ENCODE measurements around the gene LOXL1. TPM values are rescaled to one million over a fixed set of nuclear protein-coding genes. Genes with fewer than 3 reads are reported as not detected.

Gene LOXL1
- total and polyA plus RNA-seq, 8 donors = 22.3 to 195 (median 140) TPM

- Histone ChIP-seq H3K27ac (no peak overlapping the region), H3K9me3 (no peaks in the 10 kb centered on the region), H3K36me3 (no peaks in the 10 kb centered on the region), H3K27me3 (no peaks in the 10 kb centered on the region), H3K4me3 (no peak overlapping the region), H3K4me1 (peaks cover 0 to 4% of the 10 kb centered on the region in 2 donors)
- intact Hi-C loops (cut with DNase I) = no loop called here
- TF ChIP-seq CTCF (IDR thresholded peaks at IDR 0.05) = no peak
- DNase-seq (no peak), ATAC-seq (no peak)
These were observed 20.9 kb upstream of the LOXL1 start for GRCh38 chr15:73905225-73905827.

GRCh38 chr15:73906346-73907034, 19.8 kb upstream of the LOXL1 start:
- H3K4me3 ChIP-seq = no peak overlapping the region
- peaks cover 0 to 8% of the 10 kb centered on the region in 2 donors for H3K27me3 ChIP-seq
- intact Hi-C loops (cut with DNase I) = no loop called here
- DNase-seq = no peak
- H3K27ac ChIP-seq = no peak overlapping the region
- peaks cover 0 to 4% of the 10 kb centered on the region in 2 donors for H3K4me1 ChIP-seq
- no peak for TF ChIP-seq CTCF (IDR thresholded peaks at IDR 0.05)
- no peaks in the 10 kb centered on the region for H3K36me3 ChIP-seq
- no peak for ATAC-seq
- no peaks in the 10 kb centered on the region for H3K9me3 ChIP-seq

GRCh38 chr15:73907035-73907408, 19.2 kb upstream of the LOXL1 start:
- intact Hi-C loops (cut with DNase I) = no loop called here
- ATAC-seq = no peak
- H3K27me3 ChIP-seq = peaks cover 0 to 8% of the 10 kb centered on the region in 2 donors
- no peak overlapping the region for H3K4me3 ChIP-seq
- no peak overlapping the region for H3K27ac ChIP-seq
- H3K4me1 ChIP-seq = peaks cover 0 to 4% of the 10 kb centered on the region in 2 donors
- TF ChIP-seq CTCF (IDR thresholded peaks at IDR 0.05) = no peak
- no peaks in the 10 kb centered on the region for H3K36me3 ChIP-seq
- no peak for DNase-seq
- no peaks in the 10 kb centered on the region for H3K9me3 ChIP-seq

GRCh38 chr15:73908030-73908821, 18.0 kb upstream of the LOXL1 start:
- H3K36me3 ChIP-seq = no peaks in the 10 kb centered on the region
- ATAC-seq (peak; percentile 99), DNase-seq (peak in 3 of 4 donors; percentile 80 to 94 (median 87))
- H3K4me1 ChIP-seq = peaks cover 0 to 4% of the 10 kb centered on the region in 2 donors
- peaks cover 0 to 8% of the 10 kb centered on the region in 2 donors for H3K27me3 ChIP-seq
- H3K4me3 ChIP-seq = no peak overlapping the region
- no peaks in the 10 kb centered on the region for H3K9me3 ChIP-seq
- H3K27ac ChIP-seq = no peak overlapping the region
- TF ChIP-seq CTCF (IDR thresholded peaks at IDR 0.05) = peak; percentile 92 to 93
- intact Hi-C loops (cut with DNase I) = no loop called here

- ATAC-seq = no peak
- H3K9me3 ChIP-seq = no peaks in the 10 kb centered on the region
- H3K27ac ChIP-seq = no peak overlapping the region
- H3K4me3 ChIP-seq = no peak overlapping the region
- TF ChIP-seq CTCF (IDR thresholded peaks at IDR 0.05) = no peak
- intact Hi-C loops (cut with DNase I) = no loop called here
- H3K4me1 ChIP-seq = peaks cover 0 to 4% of the 10 kb centered on the region in 2 donors
- no peak for DNase-seq
- peaks cover 0 to 8% of the 10 kb centered on the region in 2 donors for H3K27me3 ChIP-seq
- H3K36me3 ChIP-seq = no peaks in the 10 kb centered on the region
These were observed 17.5 kb upstream of the LOXL1 start for GRCh38 chr15:73908822-73909122.

Data from left lung (tissue), 10 donors.